NK-92 (cell line): ENCODE data around the gene NOTCH1.

Experiments used
- DNase-seq: peaks from one replicate; lab custom pipeline; 2025; ENCODE audit not compliant: unreplicated experiment; lab: John Stamatoyannopoulos, UW

The NOTCH1 gene

GRCh38 chr9:136486823-136487620, 58.8 kb downstream of the NOTCH1 start:
- no peak for DNase-seq

- no peak for DNase-seq
Measured at GRCh38 chr9:136486131-136486530, 59.7 kb downstream of the NOTCH1 start.

GRCh38 chr9:136485049-136486045, 60.5 kb downstream of the NOTCH1 start:
- no peak for DNase-seq

GRCh38 chr9:136484153-136485048, 61.4 kb downstream of the NOTCH1 start:
- DNase-seq = no peak

GRCh38 chr9:136483589-136484152, 62.2 kb downstream of the NOTCH1 start:
- peak; percentile 73 for DNase-seq

- DNase-seq = peak; percentile 99
Measured at GRCh38 chr9:136482793-136483588, 62.9 kb downstream of the NOTCH1 start, which contains the start of gene SEC16A. SEC16A (minus strand) TSS chr9:136483040; CDS start chr9:136477615, 5,425 bp downstream.

GRCh38 chr9:136482046-136482792, 63.6 kb downstream of the NOTCH1 start:
- no peak for DNase-seq

- no peak for DNase-seq
Measured at GRCh38 chr9:136481558-136481957, 64.3 kb downstream of the NOTCH1 start.

GRCh38 chr9:136476369-136477150, 69.3 kb downstream of the NOTCH1 start:
- no peak for DNase-seq

- DNase-seq = no peak
Measured at GRCh38 chr9:136474974-136475865, 70.6 kb downstream of the NOTCH1 start.

- no peak for DNase-seq
Measured at GRCh38 chr9:136474021-136474640, 71.7 kb downstream of the NOTCH1 start.

- no peak for DNase-seq
Measured at GRCh38 chr9:136473354-136473721, 72.5 kb downstream of the NOTCH1 start.

GRCh38 chr9:136472640-136473353, 73.1 kb downstream of the NOTCH1 start:
- no peak for DNase-seq

GRCh38 chr9:136471802-136472487, 73.9 kb downstream of the NOTCH1 start:
- no peak for DNase-seq

GRCh38 chr9:136470792-136471469, 74.9 kb downstream of the NOTCH1 start:
- no peak for DNase-seq
